GM23338 (cell line): ENCODE data around the gene SNX5. TPM values are rescaled to one million over a fixed set of nuclear protein-coding genes. Genes with fewer than 3 reads are reported as not detected.

Source experiments
- ATAC-seq: fragments of 200-7000 bp; cut with Tn5 transposase; 3 replicates; pipeline ENCODE4 v1.9.1; 2020
- DNase-seq: peaks from one replicate; pipeline ENCODE4 v3.0.0-alpha.2; 2015; ENCODE audit warnings: low spot score
- H2AFZ ChIP-seq: fragments of 200-600 bp; sonication (generic); 2 replicates; pipeline ENCODE4 v1.8.0; 2016; ENCODE audit warnings: antibody characterized with exemption, mild to moderate bottlenecking, moderate library complexity
- H3F3A ChIP-seq: fragments of 200-600 bp; sonication (generic); replicated peaks from 2 replicates; pipeline ENCODE4 v1.8.0; 2017; ENCODE audit warnings: antibody characterized with exemption, mixed run types, low read depth
- H3K27ac ChIP-seq: fragments of 200-600 bp; sonication (generic); 2 replicates; pipeline ENCODE4 v1.6.1; 2016; ENCODE audit warnings: low read depth
- H3K27me3 ChIP-seq: fragments of 200-600 bp; sonication (generic); 2 replicates; pipeline ENCODE4 v1.8.0; 2016; ENCODE audit warnings: mild to moderate bottlenecking, mixed run types, moderate library complexity; ENCODE audit not compliant: insufficient read depth
- H3K36me3 ChIP-seq: fragments of 200-600 bp; sonication (generic); 2 replicates; pipeline ENCODE4 v1.8.0; 2016; ENCODE audit warnings: mild to moderate bottlenecking; ENCODE audit not compliant: insufficient read depth
- H3K4me1 ChIP-seq: fragments of 200-600 bp; sonication (generic); 2 replicates; pipeline ENCODE4 v1.8.0; 2016; ENCODE audit warnings: mild to moderate bottlenecking, moderate library complexity; ENCODE audit not compliant: insufficient read depth
- H3K4me2 ChIP-seq: fragments of 200-600 bp; sonication (generic); 2 replicates; pipeline ENCODE4 v1.7.1; 2017; ENCODE audit warnings: mixed run types
- H3K4me3 ChIP-seq: fragments of 200-600 bp; sonication (generic); 2 replicates; pipeline ENCODE4 v1.6.1; 2016; ENCODE audit warnings: mixed run types
- H3K79me2 ChIP-seq: fragments of 200-600 bp; sonication (generic); replicated peaks from 2 replicates; pipeline ENCODE4 v1.8.0; 2017; ENCODE audit warnings: mild to moderate bottlenecking; ENCODE audit not compliant: insufficient read depth
- H3K9me2 ChIP-seq: fragments of 200-600 bp; sonication (generic); 2 replicates; pipeline ENCODE4 v1.8.0; 2017; ENCODE audit not compliant: insufficient read depth
- H4K20me1 ChIP-seq: fragments of 200-600 bp; sonication (generic); replicated peaks from 2 replicates; pipeline ENCODE4 v1.8.0; 2017; ENCODE audit warnings: mild to moderate bottlenecking; ENCODE audit not compliant: insufficient read depth
- H3K27ac Mint-ChIP-seq: 2 replicates; pipeline ENCODE4 v1.8.0; 2020; ENCODE audit warnings: inconsistent platforms, mild to moderate bottlenecking, moderate library complexity, mixed read lengths
- H3K27me3 Mint-ChIP-seq: 3 replicates; pipeline ENCODE4 v1.8.0; 2022; ENCODE audit warnings: low read depth, mild to moderate bottlenecking, moderate library complexity, mixed read lengths, inconsistent platforms; ENCODE audit not compliant: insufficient read depth, poor library complexity
- H3K36me3 Mint-ChIP-seq: 3 replicates; pipeline ENCODE4 v1.8.0; 2021; ENCODE audit warnings: low read depth, mild to moderate bottlenecking, inconsistent platforms, moderate library complexity, mixed read lengths
- H3K4me1 Mint-ChIP-seq: 3 replicates; pipeline ENCODE4 v1.8.0; 2020; ENCODE audit warnings: mild to moderate bottlenecking, inconsistent platforms, mixed read lengths
- H3K4me3 Mint-ChIP-seq: 3 replicates; pipeline ENCODE4 v1.8.0; 2021; ENCODE audit warnings: moderate library complexity, mild to moderate bottlenecking, inconsistent platforms, mixed read lengths
- H3K9me3 Mint-ChIP-seq: 3 replicates; pipeline ENCODE4 v1.8.0; 2020; ENCODE audit warnings: moderate library complexity, mild to moderate bottlenecking, inconsistent platforms, mixed read lengths
- CREB1 ChIP-seq: fragments of 250-450 bp; sonication (Bioruptor Pico); IDR thresholded peaks from 2 replicates; pipeline ENCODE4 v1.5.0; 2020; ENCODE audit warnings: low read depth, mild to moderate bottlenecking, moderate library complexity
- ETS1 ChIP-seq: IDR thresholded peaks from 2 replicates; pipeline ENCODE4 v1.6.1; 2016; ENCODE audit warnings: antibody characterized with exemption
- EZH2 ChIP-seq: fragments of 200-600 bp; sonication (generic); IDR thresholded peaks from one replicate; pipeline ENCODE4 v1.8.0; 2017; ENCODE audit warnings: antibody characterized with exemption, mild to moderate bottlenecking, low read depth; ENCODE audit not compliant: unreplicated experiment
- EZH2phosphoT487 ChIP-seq: fragments of 200-600 bp; sonication (generic); IDR thresholded peaks from one replicate; pipeline ENCODE4 v1.8.1; 2018; ENCODE audit warnings: antibody characterized with exemption; ENCODE audit not compliant: unreplicated experiment
- JUNB ChIP-seq: IDR thresholded peaks from one replicate; pipeline ENCODE4 v1.6.1; 2016; ENCODE audit warnings: antibody characterized with exemption; ENCODE audit not compliant: unreplicated experiment
- NANOG ChIP-seq: IDR thresholded peaks from 2 replicates; pipeline ENCODE4 v1.6.1; 2016; ENCODE audit warnings: antibody characterized with exemption, borderline replicate concordance
- POLR2AphosphoS5 ChIP-seq: IDR thresholded peaks from 2 replicates; pipeline ENCODE4 v1.6.1; 2016; ENCODE audit warnings: antibody characterized with exemption, low read depth
- STAT1 ChIP-seq: IDR thresholded peaks from one replicate; pipeline ENCODE4 v1.6.1; 2016; ENCODE audit warnings: antibody characterized with exemption; ENCODE audit not compliant: unreplicated experiment
- ZNF114 ChIP-seq: fragments of 250-450 bp; sonication (Bioruptor Pico); IDR thresholded peaks from 2 replicates; pipeline ENCODE4 v1.5.0; 2020; ENCODE audit warnings: mild to moderate bottlenecking, moderate library complexity
- ZNF331 ChIP-seq: fragments of 250-450 bp; sonication (Bioruptor Pico); IDR thresholded peaks from 2 replicates; pipeline ENCODE4 v1.5.0; 2020; ENCODE audit warnings: low read depth, mild to moderate bottlenecking, moderate library complexity
- polyA plus RNA-seq: library from polyadenylated mRNA; unstranded; fragments of >200 nt; fragmentation: Nextera tagmentation; extraction: Ambion mirVana; gene quantifications from 2 replicates; pipeline ENCODE4 v1.2.1, GENCODE V29; 2016
- total RNA-seq: library from RNA; depleted of rRNA; stranded (reverse); fragments of >200 nt; shearing (Covaris generic); gene quantifications from 2 replicates; pipeline ENCODE4 v1.2.3, GENCODE V29; 2014
- TF ChIP-seq, protein P1 (sequence below), 2 experiments: fragments of 200-600 bp in 1 of 2; sonication (generic) in 1 of 2; conservative IDR thresholded peaks; 2 replicates each; pipeline versions ENCODE4 v1.5.1 to v1.6.1; 2016 to 2017; ENCODE audit warnings: antibody characterized with exemption in 2 of 2, low read depth in 2 of 2, mild to moderate bottlenecking in 2 of 2, moderate library complexity in 1 of 2
- TF ChIP-seq, protein P2 (sequence below): fragments of 250-450 bp; sonication (Bioruptor Pico); IDR thresholded peaks from 2 replicates; pipeline ENCODE4 v1.5.0; 2020; ENCODE audit warnings: mild to moderate bottlenecking, moderate library complexity
- TF ChIP-seq, protein P3 (sequence below): IDR thresholded peaks from one replicate; pipeline ENCODE4 v1.6.1; 2018; ENCODE audit warnings: antibody characterized with exemption; ENCODE audit not compliant: unreplicated experiment

The SNX5 gene
- total and polyA plus RNA-seq, 2 experiments from 2014 or later, result 167 to 287 TPM

GRCh38 chr20:17897566-17898307 is 70.9 kb downstream of the SNX5 start:
- Histone ChIP-seq H2AFZ (no peak overlapping the region), H3K79me2 (no peaks in the 10 kb centered on the region), H4K20me1 (no peaks in the 10 kb centered on the region), H3F3A (no peaks in the 10 kb centered on the region), H3K4me1 (peaks cover 30% of the 10 kb centered on the region), H3K9me2 (no peaks in the 10 kb centered on the region; the same call in 1 of the 2 replicates), H3K27me3 (no peaks in the 10 kb centered on the region), H3K4me3 (no peak overlapping the region), H3K36me3 (no peaks in the 10 kb centered on the region), H3K4me2 (no peak overlapping the region), H3K27ac (no peak overlapping the region)
- Mint-ChIP-seq H3K4me1 (peaks cover 32% of the 10 kb centered on the region), H3K27ac (no peak overlapping the region), H3K9me3 (peaks cover 10% of the 10 kb centered on the region), H3K4me3 (no peak overlapping the region), H3K36me3 (no peaks in the 10 kb centered on the region), H3K27me3 (peaks cover 2% of the 10 kb centered on the region)
- ATAC-seq (no peak), DNase-seq (no peak)
- TF ChIP-seq NANOG (no peak), ZNF331 (CRISPR knock-in tag) (no peak), POLR2AphosphoS5 (no peak), STAT1 (no peak), CREB1 (CRISPR knock-in tag) (no peak), ZNF114 (CRISPR knock-in tag) (no peak), JUNB (no peak), EZH2 (no peak), EZH2phosphoT487 (no peak), ETS1 (no peak)
- TF ChIP-seq, protein P1, sequence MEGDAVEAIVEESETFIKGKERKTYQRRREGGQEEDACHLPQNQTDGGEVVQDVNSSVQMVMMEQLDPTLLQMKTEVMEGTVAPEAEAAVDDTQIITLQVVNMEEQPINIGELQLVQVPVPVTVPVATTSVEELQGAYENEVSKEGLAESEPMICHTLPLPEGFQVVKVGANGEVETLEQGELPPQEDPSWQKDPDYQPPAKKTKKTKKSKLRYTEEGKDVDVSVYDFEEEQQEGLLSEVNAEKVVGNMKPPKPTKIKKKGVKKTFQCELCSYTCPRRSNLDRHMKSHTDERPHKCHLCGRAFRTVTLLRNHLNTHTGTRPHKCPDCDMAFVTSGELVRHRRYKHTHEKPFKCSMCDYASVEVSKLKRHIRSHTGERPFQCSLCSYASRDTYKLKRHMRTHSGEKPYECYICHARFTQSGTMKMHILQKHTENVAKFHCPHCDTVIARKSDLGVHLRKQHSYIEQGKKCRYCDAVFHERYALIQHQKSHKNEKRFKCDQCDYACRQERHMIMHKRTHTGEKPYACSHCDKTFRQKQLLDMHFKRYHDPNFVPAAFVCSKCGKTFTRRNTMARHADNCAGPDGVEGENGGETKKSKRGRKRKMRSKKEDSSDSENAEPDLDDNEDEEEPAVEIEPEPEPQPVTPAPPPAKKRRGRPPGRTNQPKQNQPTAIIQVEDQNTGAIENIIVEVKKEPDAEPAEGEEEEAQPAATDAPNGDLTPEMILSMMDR (conservative IDR thresholded peaks at IDR 0.05; ENCODE audit: low read depth in 2 of 2), result no peak
- TF ChIP-seq, protein P2, sequence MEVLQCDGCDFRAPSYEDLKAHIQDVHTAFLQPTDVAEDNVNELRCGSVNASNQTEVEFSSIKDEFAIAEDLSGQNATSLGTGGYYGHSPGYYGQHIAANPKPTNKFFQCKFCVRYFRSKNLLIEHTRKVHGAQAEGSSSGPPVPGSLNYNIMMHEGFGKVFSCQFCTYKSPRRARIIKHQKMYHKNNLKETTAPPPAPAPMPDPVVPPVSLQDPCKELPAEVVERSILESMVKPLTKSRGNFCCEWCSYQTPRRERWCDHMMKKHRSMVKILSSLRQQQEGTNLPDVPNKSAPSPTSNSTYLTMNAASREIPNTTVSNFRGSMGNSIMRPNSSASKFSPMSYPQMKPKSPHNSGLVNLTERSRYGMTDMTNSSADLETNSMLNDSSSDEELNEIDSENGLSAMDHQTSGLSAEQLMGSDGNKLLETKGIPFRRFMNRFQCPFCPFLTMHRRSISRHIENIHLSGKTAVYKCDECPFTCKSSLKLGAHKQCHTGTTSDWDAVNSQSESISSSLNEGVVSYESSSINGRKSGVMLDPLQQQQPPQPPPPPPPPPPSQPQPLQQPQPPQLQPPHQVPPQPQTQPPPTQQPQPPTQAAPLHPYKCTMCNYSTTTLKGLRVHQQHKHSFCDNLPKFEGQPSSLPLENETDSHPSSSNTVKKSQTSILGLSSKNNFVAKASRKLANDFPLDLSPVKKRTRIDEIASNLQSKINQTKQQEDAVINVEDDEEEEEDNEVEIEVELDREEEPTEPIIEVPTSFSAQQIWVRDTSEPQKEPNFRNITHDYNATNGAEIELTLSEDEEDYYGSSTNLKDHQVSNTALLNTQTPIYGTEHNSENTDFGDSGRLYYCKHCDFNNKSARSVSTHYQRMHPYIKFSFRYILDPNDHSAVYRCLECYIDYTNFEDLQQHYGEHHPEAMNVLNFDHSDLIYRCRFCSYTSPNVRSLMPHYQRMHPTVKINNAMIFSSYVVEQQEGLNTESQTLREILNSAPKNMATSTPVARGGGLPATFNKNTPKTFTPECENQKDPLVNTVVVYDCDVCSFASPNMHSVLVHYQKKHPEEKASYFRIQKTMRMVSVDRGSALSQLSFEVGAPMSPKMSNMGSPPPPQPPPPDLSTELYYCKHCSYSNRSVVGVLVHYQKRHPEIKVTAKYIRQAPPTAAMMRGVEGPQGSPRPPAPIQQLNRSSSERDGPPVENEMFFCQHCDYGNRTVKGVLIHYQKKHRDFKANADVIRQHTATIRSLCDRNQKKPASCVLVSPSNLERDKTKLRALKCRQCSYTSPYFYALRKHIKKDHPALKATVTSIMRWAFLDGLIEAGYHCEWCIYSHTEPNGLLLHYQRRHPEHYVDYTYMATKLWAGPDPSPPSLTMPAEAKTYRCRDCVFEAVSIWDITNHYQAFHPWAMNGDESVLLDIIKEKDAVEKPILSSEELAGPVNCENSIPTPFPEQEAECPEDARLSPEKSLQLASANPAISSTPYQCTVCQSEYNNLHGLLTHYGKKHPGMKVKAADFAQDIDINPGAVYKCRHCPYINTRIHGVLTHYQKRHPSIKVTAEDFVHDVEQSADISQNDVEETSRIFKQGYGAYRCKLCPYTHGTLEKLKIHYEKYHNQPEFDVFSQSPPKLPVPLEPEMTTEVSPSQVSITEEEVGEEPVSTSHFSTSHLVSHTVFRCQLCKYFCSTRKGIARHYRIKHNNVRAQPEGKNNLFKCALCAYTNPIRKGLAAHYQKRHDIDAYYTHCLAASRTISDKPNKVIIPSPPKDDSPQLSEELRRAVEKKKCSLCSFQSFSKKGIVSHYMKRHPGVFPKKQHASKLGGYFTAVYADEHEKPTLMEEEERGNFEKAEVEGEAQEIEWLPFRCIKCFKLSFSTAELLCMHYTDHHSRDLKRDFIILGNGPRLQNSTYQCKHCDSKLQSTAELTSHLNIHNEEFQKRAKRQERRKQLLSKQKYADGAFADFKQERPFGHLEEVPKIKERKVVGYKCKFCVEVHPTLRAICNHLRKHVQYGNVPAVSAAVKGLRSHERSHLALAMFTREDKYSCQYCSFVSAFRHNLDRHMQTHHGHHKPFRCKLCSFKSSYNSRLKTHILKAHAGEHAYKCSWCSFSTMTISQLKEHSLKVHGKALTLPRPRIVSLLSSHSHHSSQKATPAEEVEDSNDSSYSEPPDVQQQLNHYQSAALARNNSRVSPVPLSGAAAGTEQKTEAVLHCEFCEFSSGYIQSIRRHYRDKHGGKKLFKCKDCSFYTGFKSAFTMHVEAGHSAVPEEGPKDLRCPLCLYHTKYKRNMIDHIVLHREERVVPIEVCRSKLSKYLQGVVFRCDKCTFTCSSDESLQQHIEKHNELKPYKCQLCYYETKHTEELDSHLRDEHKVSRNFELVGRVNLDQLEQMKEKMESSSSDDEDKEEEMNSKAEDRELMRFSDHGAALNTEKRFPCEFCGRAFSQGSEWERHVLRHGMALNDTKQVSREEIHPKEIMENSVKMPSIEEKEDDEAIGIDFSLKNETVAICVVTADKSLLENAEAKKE (CRISPR knock-in tag), result no peak
- TF ChIP-seq, protein P3, sequence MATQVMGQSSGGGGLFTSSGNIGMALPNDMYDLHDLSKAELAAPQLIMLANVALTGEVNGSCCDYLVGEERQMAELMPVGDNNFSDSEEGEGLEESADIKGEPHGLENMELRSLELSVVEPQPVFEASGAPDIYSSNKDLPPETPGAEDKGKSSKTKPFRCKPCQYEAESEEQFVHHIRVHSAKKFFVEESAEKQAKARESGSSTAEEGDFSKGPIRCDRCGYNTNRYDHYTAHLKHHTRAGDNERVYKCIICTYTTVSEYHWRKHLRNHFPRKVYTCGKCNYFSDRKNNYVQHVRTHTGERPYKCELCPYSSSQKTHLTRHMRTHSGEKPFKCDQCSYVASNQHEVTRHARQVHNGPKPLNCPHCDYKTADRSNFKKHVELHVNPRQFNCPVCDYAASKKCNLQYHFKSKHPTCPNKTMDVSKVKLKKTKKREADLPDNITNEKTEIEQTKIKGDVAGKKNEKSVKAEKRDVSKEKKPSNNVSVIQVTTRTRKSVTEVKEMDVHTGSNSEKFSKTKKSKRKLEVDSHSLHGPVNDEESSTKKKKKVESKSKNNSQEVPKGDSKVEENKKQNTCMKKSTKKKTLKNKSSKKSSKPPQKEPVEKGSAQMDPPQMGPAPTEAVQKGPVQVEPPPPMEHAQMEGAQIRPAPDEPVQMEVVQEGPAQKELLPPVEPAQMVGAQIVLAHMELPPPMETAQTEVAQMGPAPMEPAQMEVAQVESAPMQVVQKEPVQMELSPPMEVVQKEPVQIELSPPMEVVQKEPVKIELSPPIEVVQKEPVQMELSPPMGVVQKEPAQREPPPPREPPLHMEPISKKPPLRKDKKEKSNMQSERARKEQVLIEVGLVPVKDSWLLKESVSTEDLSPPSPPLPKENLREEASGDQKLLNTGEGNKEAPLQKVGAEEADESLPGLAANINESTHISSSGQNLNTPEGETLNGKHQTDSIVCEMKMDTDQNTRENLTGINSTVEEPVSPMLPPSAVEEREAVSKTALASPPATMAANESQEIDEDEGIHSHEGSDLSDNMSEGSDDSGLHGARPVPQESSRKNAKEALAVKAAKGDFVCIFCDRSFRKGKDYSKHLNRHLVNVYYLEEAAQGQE, result no peak
